CD4-positive, CD25-positive, alpha-beta regulatory T cell (primary cell): ENCODE measurements around the gene TBCK. TPM values are rescaled to one million over a fixed set of nuclear protein-coding genes. Genes with fewer than 3 reads are reported as not detected.

Experiments used
- ATAC-seq, 2 donors: fragments of 150-1000 bp; cut with Tn5 transposase; one replicate each; pipeline ENCODE4 v1.10.0; 2021; ENCODE audit warnings: low read depth in 2 of 2, moderate number of reproducible peaks in 2 of 2, moderate library complexity in 1 of 2
- DNase-seq, 3 donors: peaks; one replicate each; pipeline versions ENCODE4 v3.0.0 to v3.0.0-alpha.2; 2012 to 2022; ENCODE audit warnings: mixed read lengths in 1 of 3
- H3K27ac ChIP-seq: one replicate; pipeline ENCODE4 v1.7.0; 2013; ENCODE audit warnings: mild to moderate bottlenecking, low read length; ENCODE audit not compliant: insufficient read depth, poor library complexity, severe bottlenecking
- H3K27me3 ChIP-seq: one replicate; pipeline ENCODE4 v1.7.0; 2013; ENCODE audit warnings: low read length; ENCODE audit not compliant: control insufficient read depth, insufficient read depth
- H3K36me3 ChIP-seq: one replicate; pipeline ENCODE4 v1.7.0; 2013; ENCODE audit warnings: mild to moderate bottlenecking, low read length, moderate library complexity; ENCODE audit not compliant: control insufficient read depth, insufficient read depth
- H3K4me1 ChIP-seq: 2 replicates; pipeline ENCODE4 v1.7.0; 2013; ENCODE audit warnings: mild to moderate bottlenecking, low read length; ENCODE audit not compliant: insufficient read depth, control insufficient read depth, poor library complexity, severe bottlenecking
- H3K4me3 ChIP-seq: one replicate; pipeline ENCODE4 v1.7.0; 2013; ENCODE audit warnings: low read depth, mild to moderate bottlenecking, low read length, moderate library complexity
- H3K9me3 ChIP-seq, 2 experiments: 1 replicate in 1 of 2; 2 replicates in 1 of 2; pipeline ENCODE4 v1.7.0; 2013; ENCODE audit warnings: low read length in 2 of 2, mild to moderate bottlenecking in 1 of 2, moderate library complexity in 1 of 2; ENCODE audit not compliant: control insufficient read depth in 2 of 2
- H3K27ac Mint-ChIP-seq, 3 donors: one replicate each; pipeline ENCODE4 v1.8.0; 2020 to 2022; ENCODE audit warnings: mild to moderate bottlenecking in 3 of 3, mixed read lengths in 3 of 3, moderate library complexity in 2 of 3
- H3K27me3 Mint-ChIP-seq: one replicate; pipeline ENCODE4 v1.8.0; 2022; ENCODE audit warnings: mild to moderate bottlenecking, mixed read lengths
- H3K36me3 Mint-ChIP-seq: one replicate; pipeline ENCODE4 v1.8.0; 2020; ENCODE audit warnings: mixed read lengths
- H3K4me1 Mint-ChIP-seq, 4 donors: one replicate each; pipeline ENCODE4 v1.8.0; 2020 to 2022; ENCODE audit warnings: mixed read lengths in 4 of 4, mild to moderate bottlenecking in 1 of 4
- H3K4me3 Mint-ChIP-seq, 4 donors: one replicate each; pipeline ENCODE4 v1.8.0; 2020 to 2022; ENCODE audit warnings: mild to moderate bottlenecking in 4 of 4, mixed read lengths in 4 of 4, moderate library complexity in 3 of 4
- H3K9me3 Mint-ChIP-seq, 7 donors: one replicate each; pipeline ENCODE4 v1.8.0; 2020 to 2022; ENCODE audit warnings: mixed read lengths in 7 of 7, mild to moderate bottlenecking in 3 of 7, moderate library complexity in 2 of 7
- polyA plus RNA-seq, 4 donors: library from polyadenylated mRNA; unstranded; fragments of 300-500 nt; fragmentation: Illumina TruSeq; gene quantifications; one replicate each; pipeline ENCODE4 v1.2.3, GENCODE V29; 2021
- total RNA-seq: library from RNA; stranded (reverse); gene quantifications from one replicate; pipeline ENCODE4 v1.2.3, GENCODE V29; 2022

TBCK gene
- total and polyA plus RNA-seq, 5 donors from 2014 or later: 10.9 to 47.1 (median 24.8) TPM

DNA sequence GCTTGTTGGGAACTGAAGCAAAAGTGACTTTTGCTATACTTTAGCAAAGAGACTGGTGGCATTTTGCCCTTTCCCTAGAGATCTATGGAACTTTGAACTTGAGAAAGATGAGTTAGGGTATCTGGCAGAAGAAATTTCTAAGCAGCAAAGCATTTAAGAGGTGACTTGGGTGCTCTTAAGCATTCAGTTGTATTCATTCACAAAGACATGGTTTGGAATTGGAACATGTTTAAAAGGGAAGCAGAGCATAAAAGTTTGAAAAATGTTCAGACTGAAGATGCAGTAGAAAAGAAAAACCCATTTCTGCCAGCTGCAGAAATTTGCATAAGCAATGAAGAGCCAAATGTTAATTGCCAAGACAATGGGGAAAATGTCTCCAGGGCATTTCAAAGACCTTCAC is 21.9 kb upstream of the TBCK start:
- no peak overlapping the region for H3K27ac ChIP-seq
- Mint-ChIP-seq H3K27me3 (no peaks in the 10 kb centered on the region), H3K36me3 (peaks cover 71% of the 10 kb centered on the region), H3K27ac (no peak overlapping the region), H3K4me3 (no peak overlapping the region), H3K9me3 (peaks cover 2 to 14% (median 9%) of the 10 kb centered on the region in 7 donors), H3K4me1 (peaks cover 30 to 53% (median 45%) of the 10 kb centered on the region in 4 donors)
- H3K9me3 ChIP-seq: peaks cover 4 to 11% of the 10 kb centered on the region in 2 experiments
- H3K27me3 ChIP-seq: no peaks in the 10 kb centered on the region
- DNase-seq (no peak), ATAC-seq (no peak)
- H3K4me1 ChIP-seq: peaks cover 11% of the 10 kb centered on the region
- H3K4me3 ChIP-seq: no peak overlapping the region
- H3K36me3 ChIP-seq: peaks cover 76% of the 10 kb centered on the region

GRCh38 chr4:106336618-106337017 is 20.6 kb upstream of the TBCK start:
- peaks cover 11% of the 10 kb centered on the region for H3K4me1 ChIP-seq
- H3K4me1 Mint-ChIP-seq: peaks cover 21 to 45% (median 36%) of the 10 kb centered on the region in 4 donors
- peaks cover 0 to 14% (median 9%) of the 10 kb centered on the region in 7 donors for H3K9me3 Mint-ChIP-seq
- H3K9me3 ChIP-seq: peaks cover 4 to 11% of the 10 kb centered on the region in 2 experiments
- no peak overlapping the region for H3K4me3 Mint-ChIP-seq
- H3K36me3 Mint-ChIP-seq: peaks cover 76% of the 10 kb centered on the region
- H3K36me3 ChIP-seq: peaks cover 81% of the 10 kb centered on the region
- DNase-seq (no peak), ATAC-seq (no peak)
- H3K27me3 ChIP-seq: no peaks in the 10 kb centered on the region
- H3K27ac ChIP-seq: no peak overlapping the region
- no peak overlapping the region for H3K27ac Mint-ChIP-seq
- no peaks in the 10 kb centered on the region for H3K27me3 Mint-ChIP-seq
- H3K4me3 ChIP-seq: no peak overlapping the region

DNA sequence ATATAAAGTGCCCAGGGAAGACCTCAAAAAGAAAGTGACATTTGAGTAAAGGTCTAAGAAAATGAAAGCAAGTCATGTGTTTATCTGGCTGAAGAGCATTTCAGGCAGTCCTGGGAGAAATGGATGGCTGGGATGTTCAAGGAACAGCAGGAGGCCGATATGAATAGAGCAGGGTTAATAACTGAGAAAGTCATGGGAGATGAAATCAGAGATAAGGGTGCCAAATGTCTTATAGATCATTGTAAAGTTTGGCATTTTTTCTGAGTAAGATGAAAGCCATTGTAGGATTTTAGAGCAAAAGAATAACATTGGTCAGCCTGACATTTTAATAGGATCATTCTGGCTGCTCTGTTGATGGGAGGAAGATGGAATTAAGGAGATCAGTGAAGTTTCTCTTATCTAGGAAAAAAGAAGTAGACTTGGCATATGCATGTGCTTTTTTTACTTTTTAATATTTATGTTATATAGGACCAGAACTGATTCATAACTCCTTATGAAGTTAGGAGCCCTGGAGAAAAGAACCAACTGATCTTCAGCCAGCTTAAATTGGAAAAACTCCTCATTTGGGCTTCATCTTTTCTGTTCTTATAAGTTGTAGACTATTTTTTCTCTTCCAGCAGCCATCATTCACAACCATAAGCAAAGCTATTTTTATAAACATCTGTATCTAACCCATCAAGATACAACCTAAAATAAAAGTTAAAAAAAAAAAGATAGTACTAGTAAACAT is 18.9 kb upstream of the TBCK start:
- no peak for DNase-seq
- Mint-ChIP-seq H3K4me1 (peaks cover 10 to 35% (median 23%) of the 10 kb centered on the region in 4 donors), H3K27ac (peak overlapping the region in 2 of 3 donors; percentile 6 to 54), H3K9me3 (peaks cover 0 to 14% (median 5%) of the 10 kb centered on the region in 7 donors), H3K36me3 (peaks cover 64% of the 10 kb centered on the region), H3K27me3 (no peaks in the 10 kb centered on the region), H3K4me3 (no peak overlapping the region)
- no peak for ATAC-seq
- H3K36me3 ChIP-seq: peaks cover 89% of the 10 kb centered on the region
- H3K27ac ChIP-seq: no peak overlapping the region
- no peak overlapping the region for H3K4me3 ChIP-seq
- peaks cover 4 to 11% of the 10 kb centered on the region in 2 experiments for H3K9me3 ChIP-seq
- H3K4me1 ChIP-seq: no peaks in the 10 kb centered on the region
- H3K27me3 ChIP-seq: no peaks in the 10 kb centered on the region

- H3K4me3 ChIP-seq: no peak overlapping the region
- no peaks in the 10 kb centered on the region for H3K4me1 ChIP-seq
- peaks cover 92% of the 10 kb centered on the region for H3K36me3 ChIP-seq
- peaks cover 4 to 10% of the 10 kb centered on the region in 2 experiments for H3K9me3 ChIP-seq
- Mint-ChIP-seq H3K9me3 (peaks cover 0 to 14% (median 4%) of the 10 kb centered on the region in 7 donors), H3K4me3 (no peak overlapping the region), H3K27ac (no peak overlapping the region), H3K36me3 (peaks cover 56% of the 10 kb centered on the region), H3K4me1 (peaks cover 10 to 34% (median 24%) of the 10 kb centered on the region in 4 donors), H3K27me3 (no peaks in the 10 kb centered on the region)
- H3K27ac ChIP-seq: no peak overlapping the region
- DNase-seq (no peak), ATAC-seq (no peak)
- no peaks in the 10 kb centered on the region for H3K27me3 ChIP-seq
Observed at GRCh38 chr4:106333186-106333585, 17.2 kb upstream of the TBCK start.

DNA sequence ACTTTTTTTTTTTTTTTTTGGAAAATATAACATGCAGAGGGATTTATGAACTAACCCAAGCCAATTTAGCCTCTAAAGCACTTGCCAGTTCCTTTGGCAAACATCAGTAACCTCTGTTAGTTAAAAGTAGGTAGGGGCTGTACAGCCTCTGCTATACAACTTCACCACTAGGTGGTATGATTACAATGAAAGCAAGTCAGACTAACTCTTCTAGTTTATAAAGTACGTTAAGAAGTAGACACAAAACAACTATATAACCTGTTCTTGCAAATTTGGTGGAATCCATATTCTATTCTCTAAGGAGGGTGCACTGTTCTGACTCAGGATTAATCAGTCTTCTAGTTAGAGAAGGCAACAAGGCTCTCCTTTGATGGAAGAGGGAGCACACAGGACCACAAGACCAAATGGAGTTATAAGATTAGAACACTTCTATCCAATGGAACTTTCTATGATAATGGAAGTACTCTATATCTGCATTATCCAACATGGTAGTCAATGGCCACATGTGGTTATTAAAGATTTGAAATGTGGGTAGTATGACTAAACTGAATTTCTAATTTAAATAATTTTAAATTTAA is 13.1 kb upstream of the TBCK start:
- Histone ChIP-seq H3K9me3 (no peaks in the 10 kb centered on the region), H3K27ac (peak overlapping the region; percentile 23), H3K4me1 (no peaks in the 10 kb centered on the region), H3K4me3 (no peak overlapping the region), H3K27me3 (no peaks in the 10 kb centered on the region), H3K36me3 (peaks cover 85% of the 10 kb centered on the region)
- Mint-ChIP-seq H3K4me3 (no peak overlapping the region), H3K36me3 (peaks cover 34% of the 10 kb centered on the region), H3K9me3 (no peaks in the 10 kb centered on the region), H3K4me1 (peaks cover 11 to 33% (median 22%) of the 10 kb centered on the region in 4 donors), H3K27ac (no peak overlapping the region), H3K27me3 (no peaks in the 10 kb centered on the region)
- DNase-seq (peak in 2 of 3 donors; percentile 40 to 62), ATAC-seq (peak; percentile 60 to 79)

- Histone ChIP-seq H3K27ac (peak overlapping the region; percentile 33), H3K4me3 (no peak overlapping the region), H3K27me3 (no peaks in the 10 kb centered on the region), H3K9me3 (no peaks in the 10 kb centered on the region), H3K4me1 (peaks cover 10% of the 10 kb centered on the region), H3K36me3 (peaks cover 54% of the 10 kb centered on the region)
- DNase-seq: no peak
- ATAC-seq: no peak
- Mint-ChIP-seq H3K36me3 (peaks cover 20% of the 10 kb centered on the region), H3K9me3 (no peaks in the 10 kb centered on the region), H3K27ac (no peak overlapping the region), H3K4me3 (no peak overlapping the region), H3K27me3 (no peaks in the 10 kb centered on the region), H3K4me1 (peaks cover 17 to 39% (median 24%) of the 10 kb centered on the region in 4 donors)
Observed at GRCh38 chr4:106325800-106326199, 9.8 kb upstream of the TBCK start.

- Mint-ChIP-seq H3K27me3 (no peaks in the 10 kb centered on the region), H3K27ac (peak overlapping the region in 1 of 3 donors; percentile 10), H3K4me3 (peak overlapping the region in 3 of 4 donors; percentile 41 to 66 (median 47)), H3K4me1 (peaks cover 19 to 34% (median 29%) of the 10 kb centered on the region in 4 donors), H3K9me3 (peaks cover 0 to 1% (median 0%) of the 10 kb centered on the region in 7 donors), H3K36me3 (peaks cover 23% of the 10 kb centered on the region)
- H3K4me1 ChIP-seq: peaks cover 21% of the 10 kb centered on the region
- ATAC-seq (no peak), DNase-seq (peak in 1 of 3 donors; percentile 11)
- H3K27ac ChIP-seq: peak overlapping the region; percentile 30
- H3K27me3 ChIP-seq: no peaks in the 10 kb centered on the region
- no peak overlapping the region for H3K4me3 ChIP-seq
- no peaks in the 10 kb centered on the region for H3K9me3 ChIP-seq
- H3K36me3 ChIP-seq: peaks cover 38% of the 10 kb centered on the region
Observed at GRCh38 chr4:106323119-106323518, 7.1 kb upstream of the TBCK start.
